PC-3 (cell line): ENCODE data around the gene GEMIN2.

ENCODE experiments used
- CTCF ChIP-seq: fragments of 300-600 bp; sonication (generic); conservative IDR thresholded peaks from 2 replicates; pipeline ENCODE4 v1.5.1; 2017; ENCODE audit warnings: antibody characterized with exemption, low read depth, mild to moderate bottlenecking, low read length
- EZH2phosphoT487 ChIP-seq: fragments of 300-600 bp; sonication (generic); IDR thresholded peaks from 2 replicates; pipeline ENCODE4 v1.6.1; 2018; ENCODE audit warnings: mild to moderate bottlenecking, antibody characterized with exemption, low read length, borderline replicate concordance

- TF ChIP-seq CTCF, result no peak
- TF ChIP-seq EZH2phosphoT487, result no peak
Measured at GRCh38 chr14:39085933-39086332, 28.2 kb upstream of the GEMIN2 start.
